Dendritic cell treated with granulocyte-macrophage colony-stimulating factor and Interleukin-4, amounts not matched to agents 40 ng/mL and 50 ng/mL, for 4 days (primary cell): ENCODE data around the gene DOHH.
"Not testable (repeated sequence)": the region's sequence is repeated elsewhere in the genome, so short reads cannot be mapped to it uniquely, and the experiment has no call there.

Source experiments
- H3K27ac Mint-ChIP-seq: one replicate; pipeline ENCODE4 v1.8.0; 2022; ENCODE audit warnings: mild to moderate bottlenecking, mixed read lengths
- H3K27me3 Mint-ChIP-seq: one replicate; pipeline ENCODE4 v1.8.0; 2022; ENCODE audit warnings: mild to moderate bottlenecking, mixed read lengths
- H3K36me3 Mint-ChIP-seq: one replicate; pipeline ENCODE4 v1.8.0; 2022; ENCODE audit warnings: low read depth, mixed read lengths
- H3K4me1 Mint-ChIP-seq: one replicate; pipeline ENCODE4 v1.8.0; 2022; ENCODE audit warnings: low read depth, mixed read lengths
- H3K4me3 Mint-ChIP-seq: one replicate; pipeline ENCODE4 v1.8.0; 2022; ENCODE audit warnings: mild to moderate bottlenecking, moderate library complexity, mixed read lengths
- H3K9me3 Mint-ChIP-seq: one replicate; pipeline ENCODE4 v1.8.0; 2022; ENCODE audit warnings: mixed read lengths
- intact Hi-C: fragments of 100-400 bp; cut with micrococcal nuclease; formaldehyde crosslinking; loops from one replicate; pipeline ENCODE4 v1.15.0; 2022

The DOHH gene

DNA sequence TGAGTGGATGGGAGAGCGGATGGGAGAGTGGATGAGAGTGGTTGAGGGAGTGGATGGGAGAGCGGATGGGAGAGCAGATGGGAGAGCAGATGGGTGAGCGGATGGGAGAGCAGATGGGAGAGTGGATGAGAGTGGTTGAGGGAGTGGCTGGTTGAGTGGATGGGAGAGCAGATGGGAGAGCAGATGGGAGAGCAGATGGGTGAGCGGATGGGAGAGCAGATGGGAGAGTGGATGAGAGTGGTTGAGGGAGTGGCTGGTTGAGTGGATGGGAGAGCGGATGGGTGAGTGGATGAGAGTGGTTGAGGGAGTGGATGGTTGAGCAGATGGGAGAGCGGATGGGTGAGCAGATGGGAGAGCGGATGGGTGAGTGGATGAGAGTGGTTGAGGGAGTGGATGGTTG lies 28.8 kb upstream of the DOHH start:
- intact Hi-C loops, H3K27ac Mint-ChIP-seq, H3K4me1 Mint-ChIP-seq: not testable (repeated sequence)

GRCh38 chr19:3528539-3529211 lies 28.2 kb upstream of the DOHH start:
- no peak overlapping the region for H3K27ac Mint-ChIP-seq
- no peak overlapping the region for H3K4me3 Mint-ChIP-seq
- peaks cover 14% of the 10 kb centered on the region for H3K36me3 Mint-ChIP-seq
- no peaks in the 10 kb centered on the region for H3K4me1 Mint-ChIP-seq
- H3K27me3 Mint-ChIP-seq = no peaks in the 10 kb centered on the region
- H3K9me3 Mint-ChIP-seq = no peaks in the 10 kb centered on the region
- intact Hi-C loops = no loop called here

More for the DNA sequence above, 28.8 kb upstream of the DOHH start:
- not testable (repeated sequence) for H3K36me3 Mint-ChIP-seq, H3K27me3 Mint-ChIP-seq, H3K9me3 Mint-ChIP-seq, H3K4me3 Mint-ChIP-seq

DNA sequence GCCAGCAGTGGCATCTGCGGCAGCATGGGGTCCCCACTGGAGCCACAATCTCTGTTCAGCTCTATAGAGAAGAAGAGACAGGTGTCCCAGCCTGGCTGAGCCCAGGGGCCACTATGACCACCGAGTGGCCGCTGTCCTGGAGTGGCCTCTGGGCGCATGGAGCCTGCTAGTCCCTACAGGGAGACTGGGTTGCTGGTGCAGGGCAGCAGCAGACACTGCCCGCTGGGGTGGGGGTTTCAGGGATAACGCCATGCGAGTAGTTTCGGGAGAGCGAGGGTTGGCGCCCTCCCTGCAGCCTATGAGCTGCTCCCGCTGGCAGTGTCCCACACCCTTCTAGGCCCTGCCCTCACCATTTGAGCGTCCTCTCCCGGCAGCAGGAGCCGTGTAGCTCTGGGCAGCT lies 27.6 kb upstream of the DOHH start:
- intact Hi-C loops = no loop called here
- no peak overlapping the region for H3K4me3 Mint-ChIP-seq

DNA sequence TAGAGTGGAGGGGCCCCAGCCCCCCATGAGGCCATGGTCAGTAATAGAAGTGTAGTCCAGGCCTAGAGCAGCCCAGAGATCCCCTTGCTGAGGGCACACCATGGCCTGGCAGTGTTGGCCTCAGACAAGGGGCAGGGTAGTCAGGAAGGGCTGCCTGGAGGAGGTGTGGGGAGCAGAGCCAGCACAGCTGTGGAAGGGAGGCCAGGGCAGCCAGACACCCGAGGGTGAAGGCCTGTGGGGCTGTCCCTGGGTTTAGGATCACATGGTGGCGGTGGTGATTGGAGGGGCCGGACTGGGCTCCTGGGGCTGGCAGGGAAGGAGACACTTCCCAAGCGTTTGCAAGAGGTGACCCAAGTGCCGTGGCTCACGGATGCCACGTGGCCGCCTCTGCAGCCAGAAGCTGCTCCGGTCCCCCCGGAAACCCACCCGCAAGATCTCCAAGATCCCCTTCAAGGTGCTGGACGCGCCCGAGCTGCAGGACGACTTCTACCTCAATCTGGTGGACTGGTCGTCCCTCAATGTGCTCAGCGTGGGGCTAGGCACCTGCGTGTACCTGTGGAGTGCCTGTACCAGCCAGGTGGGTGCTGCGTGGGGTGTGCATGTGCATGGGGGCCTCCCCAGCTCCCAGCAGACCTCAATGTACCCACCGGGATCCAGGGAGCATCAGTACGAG lies 26.9 kb upstream of the DOHH start:
- H3K9me3 Mint-ChIP-seq = no peaks in the 10 kb centered on the region
- intact Hi-C loops = no loop called here
- no peak overlapping the region for H3K4me3 Mint-ChIP-seq
- H3K27me3 Mint-ChIP-seq = no peaks in the 10 kb centered on the region
- no peaks in the 10 kb centered on the region for H3K4me1 Mint-ChIP-seq
- H3K27ac Mint-ChIP-seq = no peak overlapping the region
- peaks cover 27% of the 10 kb centered on the region for H3K36me3 Mint-ChIP-seq

More for the DNA sequence above, 27.6 kb upstream of the DOHH start:
- peaks cover 20% of the 10 kb centered on the region for H3K36me3 Mint-ChIP-seq
- H3K9me3 Mint-ChIP-seq = no peaks in the 10 kb centered on the region
- no peaks in the 10 kb centered on the region for H3K4me1 Mint-ChIP-seq
- no peak overlapping the region for H3K27ac Mint-ChIP-seq
- no peaks in the 10 kb centered on the region for H3K27me3 Mint-ChIP-seq

GRCh38 chr19:3526507-3527237 lies 26.2 kb upstream of the DOHH start:
- H3K4me3 Mint-ChIP-seq = no peak overlapping the region
- peaks cover 34% of the 10 kb centered on the region for H3K36me3 Mint-ChIP-seq
- H3K4me1 Mint-ChIP-seq = no peaks in the 10 kb centered on the region
- intact Hi-C loops = no loop called here
- no peaks in the 10 kb centered on the region for H3K27me3 Mint-ChIP-seq
- H3K27ac Mint-ChIP-seq = no peak overlapping the region
- H3K9me3 Mint-ChIP-seq = no peaks in the 10 kb centered on the region

DNA sequence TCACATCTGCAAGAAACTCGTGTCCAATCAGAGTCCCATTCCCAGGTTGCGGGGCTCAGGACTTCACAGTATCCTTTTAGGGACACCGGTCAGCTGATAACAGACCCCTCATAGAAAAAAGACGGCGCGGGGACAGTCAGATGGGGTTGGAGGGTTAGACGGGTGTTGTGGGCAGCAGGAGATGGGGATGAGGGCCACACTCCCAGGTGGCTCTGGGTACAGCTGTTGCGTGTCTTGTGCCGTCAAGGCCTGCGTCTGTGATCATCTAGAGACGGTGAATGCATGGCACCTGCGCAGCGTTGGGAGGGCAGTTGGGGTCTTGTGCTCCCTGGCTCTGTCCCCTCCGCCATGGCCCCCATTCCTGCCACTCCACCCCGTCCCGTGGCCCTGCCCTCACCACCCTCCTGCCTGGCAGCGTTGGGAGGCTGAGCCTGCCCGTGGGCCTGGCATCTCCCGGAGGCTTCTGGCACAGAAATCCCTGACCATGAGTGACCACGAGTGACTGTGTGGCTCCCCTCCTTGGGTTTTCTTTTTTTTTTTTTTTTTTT lies 24.5 kb upstream of the DOHH start:
- Mint-ChIP-seq H3K4me1 (peaks cover 12% of the 10 kb centered on the region), H3K27ac (no peak overlapping the region), H3K27me3 (no peaks in the 10 kb centered on the region), H3K9me3 (no peaks in the 10 kb centered on the region), H3K36me3 (peaks cover 50% of the 10 kb centered on the region), H3K4me3 (no peak overlapping the region)
- intact Hi-C loops = no loop called here

DNA sequence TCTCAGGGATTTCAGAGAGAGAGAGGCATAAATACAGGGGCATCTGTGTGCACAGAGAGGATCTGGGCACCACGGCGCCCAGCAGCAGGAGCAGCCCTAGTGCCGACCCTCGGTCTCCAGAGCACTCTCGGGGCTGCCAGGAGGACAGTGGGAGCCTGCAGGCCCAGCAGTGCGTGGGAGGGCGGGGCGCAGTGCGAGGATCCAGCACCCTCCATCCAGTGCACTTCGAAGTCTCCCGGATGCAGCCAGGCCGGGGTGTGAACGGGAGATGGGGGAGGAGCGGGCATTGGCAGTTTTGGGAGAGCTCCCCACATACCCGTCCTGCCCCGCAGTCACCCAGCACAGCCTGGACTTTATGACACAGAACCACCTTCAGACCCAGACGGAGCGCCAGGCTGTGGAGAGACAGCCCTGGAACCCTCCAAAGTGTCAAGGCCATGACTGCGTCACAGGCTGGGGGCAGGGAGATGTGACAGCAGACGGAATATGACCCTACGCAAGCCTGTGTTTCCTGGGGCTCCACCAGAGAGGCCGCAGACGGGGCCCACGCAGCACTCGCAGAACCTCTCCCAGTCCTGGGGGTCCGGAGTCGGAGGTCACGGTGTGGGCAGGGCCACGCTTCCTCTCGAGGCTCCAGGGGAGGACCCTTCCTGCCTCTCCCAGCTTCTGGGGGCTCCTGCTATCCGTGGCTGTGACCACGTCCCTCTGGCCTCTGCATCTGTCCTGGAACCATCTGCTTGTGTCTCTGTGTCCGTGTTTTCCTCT lies 23.8 kb upstream of the DOHH start:
- H3K9me3 Mint-ChIP-seq = no peaks in the 10 kb centered on the region
- intact Hi-C loops = no loop called here
- H3K36me3 Mint-ChIP-seq = peaks cover 57% of the 10 kb centered on the region
- H3K4me1 Mint-ChIP-seq = peaks cover 16% of the 10 kb centered on the region
- H3K4me3 Mint-ChIP-seq = no peak overlapping the region
- H3K27ac Mint-ChIP-seq = no peak overlapping the region
- no peaks in the 10 kb centered on the region for H3K27me3 Mint-ChIP-seq

DNA sequence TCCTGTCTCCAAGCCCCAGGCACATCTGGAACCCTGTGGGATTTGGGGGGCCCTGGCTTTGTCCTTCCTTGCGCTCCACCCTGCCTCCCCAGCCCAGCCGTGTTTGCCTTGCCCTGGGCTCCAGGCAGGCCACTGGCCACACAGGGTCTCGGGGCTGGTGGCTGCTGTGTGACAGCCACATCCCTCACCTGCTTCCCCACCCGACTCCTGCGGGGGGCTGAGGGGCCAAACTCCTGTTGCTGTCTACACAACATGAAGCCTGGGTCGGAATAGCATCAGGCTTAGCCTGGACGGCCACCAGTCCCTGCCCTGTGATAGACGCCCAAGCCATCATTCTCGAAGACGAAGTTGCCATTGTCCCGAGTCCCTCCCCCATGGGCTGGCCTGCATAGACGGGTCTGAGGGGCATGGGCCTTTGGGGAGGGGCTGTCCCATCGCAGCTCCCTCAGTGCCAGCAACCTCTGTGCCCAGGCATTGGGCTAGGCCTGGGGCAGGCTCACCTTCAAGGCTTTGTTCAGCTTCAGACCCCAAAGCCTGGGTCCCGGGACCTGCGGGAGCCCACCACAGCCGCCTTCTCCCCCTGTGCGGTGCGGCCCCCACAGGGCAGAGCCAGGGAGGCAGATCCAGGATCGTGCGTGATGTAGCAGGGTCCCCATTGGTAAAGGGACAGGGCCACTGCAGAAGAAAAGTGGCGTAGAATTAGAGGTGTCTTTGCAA lies 23.0 kb upstream of the DOHH start:
- H3K27ac Mint-ChIP-seq = no peak overlapping the region
- no peaks in the 10 kb centered on the region for H3K27me3 Mint-ChIP-seq
- no peaks in the 10 kb centered on the region for H3K9me3 Mint-ChIP-seq
- H3K36me3 Mint-ChIP-seq = peaks cover 65% of the 10 kb centered on the region
- intact Hi-C loops = no loop called here
- no peak overlapping the region for H3K4me3 Mint-ChIP-seq
- peaks cover 16% of the 10 kb centered on the region for H3K4me1 Mint-ChIP-seq

- Mint-ChIP-seq H3K4me1 (peaks cover 16% of the 10 kb centered on the region), H3K27ac (no peak overlapping the region), H3K4me3 (no peak overlapping the region), H3K36me3 (peaks cover 70% of the 10 kb centered on the region), H3K27me3 (no peaks in the 10 kb centered on the region), H3K9me3 (no peaks in the 10 kb centered on the region)
- intact Hi-C loops = no loop called here
These were observed 22.2 kb upstream of the DOHH start for GRCh38 chr19:3522421-3523360.

- Mint-ChIP-seq H3K36me3 (peaks cover 79% of the 10 kb centered on the region), H3K4me1 (peaks cover 27% of the 10 kb centered on the region), H3K4me3 (no peak overlapping the region), H3K27me3 (no peaks in the 10 kb centered on the region), H3K9me3 (no peaks in the 10 kb centered on the region), H3K27ac (peak overlapping the region; percentile 51)
- intact Hi-C loops = no loop called here
These were observed 20.6 kb upstream of the DOHH start for GRCh38 chr19:3521104-3521445.

DNA sequence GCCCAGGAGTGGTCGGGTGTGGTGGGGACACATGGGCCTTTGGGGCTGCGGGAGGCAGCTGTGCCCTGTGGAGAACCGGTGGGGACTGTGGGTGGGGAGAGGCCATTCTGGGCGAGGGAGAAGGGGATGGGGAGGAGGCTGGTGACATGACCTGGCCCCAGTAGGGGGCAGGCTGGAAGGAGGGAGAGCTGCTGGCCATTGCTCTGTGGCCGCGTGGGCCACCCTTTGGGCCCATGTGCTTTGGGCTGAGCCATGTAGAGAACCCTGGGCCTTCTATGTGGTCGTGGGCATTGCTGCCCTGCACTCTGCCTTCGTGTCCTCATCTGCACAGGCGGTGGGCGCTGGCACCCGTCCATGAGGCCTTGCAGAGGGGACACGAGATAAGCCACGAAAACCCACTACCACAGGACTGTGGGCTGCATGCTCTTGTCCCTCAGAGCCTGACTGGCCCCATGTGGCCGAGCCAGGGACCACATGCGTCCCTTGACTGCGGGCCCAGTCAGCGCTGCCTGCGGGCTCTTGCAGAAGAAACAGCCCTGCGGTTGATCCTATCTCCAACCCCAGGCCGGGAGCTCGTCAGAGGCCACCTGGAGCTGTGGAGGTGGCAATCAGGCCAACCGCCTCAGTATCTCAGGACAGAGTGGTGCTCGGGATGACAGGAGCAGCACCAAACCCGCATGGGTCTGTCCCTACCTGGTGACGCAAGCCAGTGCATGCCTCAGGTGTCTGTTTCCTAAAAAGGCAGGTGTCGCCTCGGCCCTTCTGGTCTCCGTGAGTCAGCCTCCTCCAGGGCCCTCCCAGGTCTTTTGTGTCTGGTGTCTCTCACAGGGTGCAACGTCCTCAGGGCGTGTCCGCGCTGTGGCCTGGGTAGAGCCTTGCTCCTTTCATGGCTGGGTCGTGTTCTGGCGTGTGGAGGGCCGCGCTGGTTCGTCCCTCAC lies 20.0 kb upstream of the DOHH start:
- peak overlapping the region; percentile 51 for H3K27ac Mint-ChIP-seq
- intact Hi-C loops = no loop called here

GRCh38 chr19:3519126-3519525 lies 18.7 kb upstream of the DOHH start:
- no peaks in the 10 kb centered on the region for H3K9me3 Mint-ChIP-seq
- peaks cover 39% of the 10 kb centered on the region for H3K4me1 Mint-ChIP-seq
- peaks cover 83% of the 10 kb centered on the region for H3K36me3 Mint-ChIP-seq
- intact Hi-C loops = no loop called here
- H3K27me3 Mint-ChIP-seq = no peaks in the 10 kb centered on the region
- no peak overlapping the region for H3K27ac Mint-ChIP-seq
- no peak overlapping the region for H3K4me3 Mint-ChIP-seq

More for the DNA sequence above, 20.0 kb upstream of the DOHH start:
- Mint-ChIP-seq H3K9me3 (no peaks in the 10 kb centered on the region), H3K36me3 (peaks cover 84% of the 10 kb centered on the region), H3K4me3 (no peak overlapping the region), H3K4me1 (peaks cover 33% of the 10 kb centered on the region), H3K27me3 (no peaks in the 10 kb centered on the region)
